Right lobe of liver (tissue), 6 donors: Measurements from ENCODE around the gene ARNT2. TPM values are rescaled to one million over a fixed set of nuclear protein-coding genes. Genes with fewer than 3 reads are reported as not detected.

ENCODE experiments used
- ATAC-seq, 4 donors: fragments of 200-7000 bp; cut with Tn5 transposase; one replicate each; pipeline ENCODE4 v1.9.1; 2020; ENCODE audit warnings: mild to moderate bottlenecking in 4 of 4, moderate library complexity in 4 of 4
- DNase-seq, 3 donors: peaks; one replicate each; pipeline ENCODE4 v3.0.0-alpha.2; 2020
- H3K27ac ChIP-seq, 3 donors: fragments of 200-600 bp; one replicate each; pipeline ENCODE4 v1.8.0; 2022
- H3K27me3 ChIP-seq, 2 donors: fragments of 200-600 bp; one replicate each; pipeline ENCODE4 v1.8.0; 2022
- H3K36me3 ChIP-seq, 4 donors: fragments of 200-600 bp; sonication (generic) in 1 of 4; one replicate each; pipeline versions ENCODE4 v1.5.1 to v1.8.0; 2017 to 2022; ENCODE audit warnings: control low read depth in 1 of 4
- H3K4me1 ChIP-seq, 4 donors: fragments of 200-600 bp; sonication (generic) in 1 of 4; one replicate each; pipeline versions ENCODE4 v1.5.1 to v1.8.0; 2017 to 2022; ENCODE audit warnings: control low read depth in 1 of 4
- H3K4me3 ChIP-seq, 3 donors: fragments of 200-600 bp; one replicate each; pipeline ENCODE4 v1.8.0; 2022
- H3K9me3 ChIP-seq, 4 donors: fragments of 200-600 bp; sonication (generic) in 1 of 4; one replicate each; pipeline versions ENCODE4 v1.5.1 to v1.8.0; 2017 to 2022; ENCODE audit warnings: control low read depth in 1 of 4
- POLR2A ChIP-seq: fragments of 450-650 bp; IDR thresholded peaks from one replicate; pipeline ENCODE4 v1.6.1; 2017; ENCODE audit warnings: antibody characterized with exemption, mild to moderate bottlenecking
- WGBS: methylation state at CpG from one replicate; pipeline ENCODE4 v1.1.6; 2018; ENCODE audit warnings: low coverage, low lambda C conversion rate; ENCODE audit not compliant: insufficient coverage; ENCODE audit errors: missing lambda C conversion rate; 5-methylcytosine and 5-hydroxymethylcytosine counted together
- intact Hi-C, 2 donors: fragments of 100-400 bp; cut with DNase I; formaldehyde crosslinking; loops; one replicate each; pipeline versions ENCODE4 v1.11.2 to v1.14.1; 2022
- total RNA-seq, 6 experiments: library from RNA; depleted of rRNA in 2 of 6; stranded (reverse); fragments of >200 nt in 2 of 6; fragmentation: NEBNext Ultra II Directional in 3 of 6; extraction: Animal tissue kit (Norgen Biotek cat#: 25700) in 3 of 6; gene quantifications; one replicate each; pipeline versions ENCODE4 v1.1.0 to v1.2.4, GENCODE V29; 2016 to 2023
- TF ChIP-seq, protein P1 (sequence below), 4 donors: fragments of 200-600 bp in 3 of 4; fragments of 450-650 bp in 1 of 4; IDR thresholded peaks; one replicate each; pipeline versions ENCODE4 v1.5.1 to v1.8.0; 2016 to 2022; ENCODE audit warnings: antibody characterized with exemption in 4 of 4, mild to moderate bottlenecking in 2 of 4
- donor health status: DM: no; HTN: yes; CAD: no.
- donor health status: DM: no; HTN: no; CAD: no.
- donor health status: DM: no; HTN: no; CAD: no.
- donor health status: DM: no; HTN: yes; CAD: no.
- donor health status: DM: no; HTN: yes; CAD: no.

The ARNT2 gene
- total RNA-seq, 6 experiments from 2014 or later: 0.12 to 1.3 (median 0.46) TPM

DNA sequence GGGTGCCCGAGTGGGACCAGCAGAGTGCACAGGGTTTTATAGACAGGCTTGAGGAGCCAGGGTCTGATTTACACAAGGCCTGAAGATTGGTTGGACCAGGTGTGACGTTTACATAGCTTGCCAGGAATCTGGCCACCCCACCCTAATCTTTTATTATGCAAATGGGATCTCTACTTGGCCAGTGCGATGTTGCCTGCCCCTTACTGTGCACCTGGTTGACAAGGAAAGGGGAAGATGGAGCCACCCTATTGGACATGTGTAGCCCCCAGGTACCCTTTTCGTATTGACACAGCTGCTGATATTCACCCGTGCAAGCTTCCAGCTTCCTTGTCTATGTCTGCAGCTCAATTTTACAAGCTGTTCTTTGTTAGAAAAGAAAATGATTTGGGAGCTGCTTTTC, 132.0 kb downstream of the ARNT2 start:
- intact Hi-C loops: no loop called here
- no peak for ATAC-seq
- Histone ChIP-seq H3K9me3 (no peaks in the 10 kb centered on the region), H3K4me1 (no peaks in the 10 kb centered on the region), H3K4me3 (no peak overlapping the region), H3K27ac (no peak overlapping the region), H3K27me3 (no peaks in the 10 kb centered on the region), H3K36me3 (no peaks in the 10 kb centered on the region)
- TF ChIP-seq, protein P1, sequence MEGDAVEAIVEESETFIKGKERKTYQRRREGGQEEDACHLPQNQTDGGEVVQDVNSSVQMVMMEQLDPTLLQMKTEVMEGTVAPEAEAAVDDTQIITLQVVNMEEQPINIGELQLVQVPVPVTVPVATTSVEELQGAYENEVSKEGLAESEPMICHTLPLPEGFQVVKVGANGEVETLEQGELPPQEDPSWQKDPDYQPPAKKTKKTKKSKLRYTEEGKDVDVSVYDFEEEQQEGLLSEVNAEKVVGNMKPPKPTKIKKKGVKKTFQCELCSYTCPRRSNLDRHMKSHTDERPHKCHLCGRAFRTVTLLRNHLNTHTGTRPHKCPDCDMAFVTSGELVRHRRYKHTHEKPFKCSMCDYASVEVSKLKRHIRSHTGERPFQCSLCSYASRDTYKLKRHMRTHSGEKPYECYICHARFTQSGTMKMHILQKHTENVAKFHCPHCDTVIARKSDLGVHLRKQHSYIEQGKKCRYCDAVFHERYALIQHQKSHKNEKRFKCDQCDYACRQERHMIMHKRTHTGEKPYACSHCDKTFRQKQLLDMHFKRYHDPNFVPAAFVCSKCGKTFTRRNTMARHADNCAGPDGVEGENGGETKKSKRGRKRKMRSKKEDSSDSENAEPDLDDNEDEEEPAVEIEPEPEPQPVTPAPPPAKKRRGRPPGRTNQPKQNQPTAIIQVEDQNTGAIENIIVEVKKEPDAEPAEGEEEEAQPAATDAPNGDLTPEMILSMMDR (IDR thresholded peaks at IDR 0.05): no peak
- TF ChIP-seq POLR2A: no peak
- WGBS: 41% methylated on average over 5 of the region's 5 CpGs
- no peak for DNase-seq

DNA sequence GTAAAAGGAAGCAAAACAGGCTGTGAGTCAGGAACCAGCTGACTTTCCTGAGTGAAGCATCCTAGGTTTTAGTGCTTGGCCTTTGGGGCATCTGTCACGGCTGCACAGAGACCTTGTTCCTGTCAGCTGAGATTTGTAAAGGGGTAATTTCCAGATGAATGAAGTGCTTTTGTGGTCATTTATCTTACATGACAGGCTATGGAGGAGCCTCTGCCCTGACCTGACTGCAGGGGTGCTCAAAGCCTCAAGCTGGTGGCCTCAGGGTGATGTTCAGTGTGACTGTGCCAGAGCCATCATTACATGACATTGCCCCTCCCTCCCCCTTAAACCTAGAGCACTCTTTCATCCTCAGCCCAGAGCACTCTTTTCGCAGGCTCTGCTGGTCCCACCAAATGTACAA, 132.5 kb downstream of the ARNT2 start:
- no peak overlapping the region for H3K27ac ChIP-seq
- no peaks in the 10 kb centered on the region for H3K36me3 ChIP-seq
- ATAC-seq (peak in 1 of 4 donors; percentile 43), DNase-seq (no peak)
- TF ChIP-seq, protein P1 (IDR thresholded peaks at IDR 0.05): no peak
- no peak for TF ChIP-seq POLR2A
- H3K4me3 ChIP-seq: no peak overlapping the region
- no peaks in the 10 kb centered on the region for H3K27me3 ChIP-seq
- intact Hi-C loops: no loop called here
- no peaks in the 10 kb centered on the region for H3K4me1 ChIP-seq
- 70% methylated on average over 1 of the region's 2 CpGs for WGBS
- H3K9me3 ChIP-seq: no peaks in the 10 kb centered on the region

DNA sequence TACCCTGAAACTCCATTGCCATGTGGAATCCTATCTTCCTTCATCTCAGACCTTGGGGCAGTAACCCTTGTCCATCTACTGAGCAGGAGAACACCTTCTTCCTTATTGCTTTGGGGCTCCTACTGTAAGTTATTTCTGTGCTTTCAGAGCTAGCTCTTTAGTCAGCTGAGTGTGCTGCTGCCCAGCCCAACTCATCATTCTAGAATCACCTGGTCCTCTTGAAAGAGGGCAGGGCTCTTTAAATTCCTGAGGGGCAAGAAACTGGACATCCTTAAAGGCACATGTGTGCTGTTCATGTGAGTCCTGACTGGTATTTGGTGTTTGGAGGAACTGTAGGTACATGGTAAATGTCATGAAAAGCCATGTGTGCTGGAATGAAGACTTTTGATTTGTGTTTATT, 140.9 kb downstream of the ARNT2 start:
- H3K9me3 ChIP-seq: no peaks in the 10 kb centered on the region
- no peak overlapping the region for H3K4me3 ChIP-seq
- no peaks in the 10 kb centered on the region for H3K4me1 ChIP-seq
- no peak for ATAC-seq
- no peaks in the 10 kb centered on the region for H3K27me3 ChIP-seq
- no peaks in the 10 kb centered on the region for H3K36me3 ChIP-seq
- intact Hi-C loops: no loop called here
- TF ChIP-seq, protein P1 (IDR thresholded peaks at IDR 0.05): no peak
- TF ChIP-seq POLR2A: no peak
- no peak for DNase-seq
- no peak overlapping the region for H3K27ac ChIP-seq

DNA sequence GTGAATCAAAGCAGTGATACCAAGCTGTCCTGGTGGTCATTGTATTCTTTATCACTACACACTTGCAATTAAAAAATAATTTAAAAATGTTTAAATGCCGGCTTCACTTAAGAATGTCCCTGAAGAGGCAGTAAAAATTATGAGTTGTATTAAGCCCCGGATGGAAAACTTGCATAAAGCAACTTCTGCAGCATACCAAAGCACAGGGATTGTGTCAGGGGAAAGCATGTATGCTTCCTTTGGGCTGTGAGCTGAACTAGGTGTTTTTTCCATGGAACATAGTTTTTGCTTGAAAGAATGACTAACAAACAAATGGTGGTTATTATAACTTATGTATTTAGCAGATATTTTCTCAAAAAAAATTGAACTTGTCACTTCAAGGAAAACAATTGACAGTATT, 143.1 kb downstream of the ARNT2 start:
- intact Hi-C loops: no loop called here
- Histone ChIP-seq H3K27ac (no peak overlapping the region), H3K4me1 (no peaks in the 10 kb centered on the region), H3K27me3 (no peaks in the 10 kb centered on the region), H3K36me3 (no peaks in the 10 kb centered on the region), H3K4me3 (no peak overlapping the region), H3K9me3 (no peaks in the 10 kb centered on the region)
- ATAC-seq (no peak), DNase-seq (no peak)
- no peak for TF ChIP-seq POLR2A
- TF ChIP-seq, protein P1 (IDR thresholded peaks at IDR 0.05): no peak
- 92% methylated on average over 2 of the region's 2 CpGs for WGBS

DNA sequence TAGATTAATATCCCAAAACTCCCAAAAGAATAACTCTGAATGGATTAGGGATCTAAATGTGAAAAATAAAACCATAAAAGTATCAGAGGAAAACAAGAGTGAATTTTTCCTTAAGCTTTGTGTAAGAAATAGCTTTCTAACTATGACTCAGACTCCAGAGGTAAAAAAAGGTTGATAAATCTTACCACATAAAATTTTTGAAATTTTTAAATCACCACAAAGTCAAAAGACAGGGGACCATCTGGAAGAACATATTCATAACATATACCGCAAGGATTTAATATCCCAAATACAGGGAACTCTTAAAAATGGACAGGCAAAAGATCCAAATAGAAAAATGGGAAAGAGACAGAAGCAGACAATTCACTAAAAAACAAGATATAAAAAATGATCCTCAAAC, 145.0 kb downstream of the ARNT2 start:
- Histone ChIP-seq H3K9me3 (no peaks in the 10 kb centered on the region), H3K27ac (no peak overlapping the region), H3K4me1 (no peaks in the 10 kb centered on the region), H3K27me3 (no peaks in the 10 kb centered on the region), H3K4me3 (no peak overlapping the region), H3K36me3 (no peaks in the 10 kb centered on the region)
- DNase-seq (no peak), ATAC-seq (no peak)
- intact Hi-C loops: no loop called here
- 93% methylated on average over 1 of the region's 1 CpG for WGBS
- TF ChIP-seq POLR2A: no peak
- TF ChIP-seq, protein P1 (IDR thresholded peaks at IDR 0.05): no peak
